Stimulated activated CD8-positive, alpha-beta memory T cell treated with anti-CD3 and anti-CD28 coated beads, Interleukin-7, amount 100 ng/mL, for 48 hours (primary cell): Measurements from ENCODE around the gene SAMD4A.

Experiments used
- DNase-seq, 2 donors: peaks; one replicate each; pipeline ENCODE4 v3.0.0-alpha.2; 2020; ENCODE audit warnings: low read depth in 1 of 2; ENCODE audit errors: extremely low read depth in 1 of 2

SAMD4A gene

DNA sequence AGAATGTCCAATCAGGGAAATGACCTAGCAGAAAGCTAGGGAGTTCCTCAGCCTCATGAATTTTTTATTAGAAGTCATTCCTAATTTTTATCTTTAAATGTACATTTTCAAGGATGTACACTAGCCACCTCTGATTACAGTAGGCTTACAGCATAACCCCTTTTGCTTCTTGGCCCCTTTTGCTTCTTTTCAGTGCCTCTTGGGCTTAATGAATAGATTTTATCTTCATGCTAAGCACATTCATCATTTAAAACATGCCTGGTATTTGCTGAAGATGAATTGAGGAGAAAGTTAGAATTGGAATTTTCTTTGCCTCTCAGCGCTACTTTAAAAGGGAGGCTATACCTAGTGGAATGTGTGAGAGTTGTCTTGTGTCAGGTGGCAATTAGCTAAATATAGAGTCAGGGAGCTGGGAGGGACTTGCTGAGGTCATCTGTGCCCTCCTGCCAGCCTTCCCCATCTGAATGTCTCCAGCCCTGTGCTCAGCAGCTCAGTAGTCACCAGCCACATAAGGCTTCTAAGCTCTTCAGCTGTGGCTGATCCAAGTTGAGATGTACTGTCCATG lies 132.1 kb downstream of the SAMD4A start:
- no peak for DNase-seq

DNA sequence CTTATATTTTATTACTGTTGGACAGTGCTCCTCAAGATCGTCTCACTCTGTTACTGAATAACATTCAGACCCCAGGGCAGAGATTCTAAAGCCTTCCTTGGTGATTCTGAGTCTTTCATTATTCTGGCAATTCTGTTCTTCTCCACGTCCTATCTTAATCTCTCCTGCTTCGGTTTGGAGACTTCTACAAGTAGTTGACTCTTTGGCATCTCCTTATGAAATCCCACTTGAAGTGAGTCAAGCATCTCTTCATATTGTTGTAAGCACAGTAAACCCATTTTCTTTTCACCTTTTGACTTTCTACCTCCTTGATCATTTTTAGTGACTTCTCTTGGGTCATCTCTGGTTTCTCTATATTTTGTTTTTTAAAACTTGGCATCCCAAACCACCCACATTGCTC lies 132.8 kb downstream of the SAMD4A start:
- DNase-seq: no peak

DNA sequence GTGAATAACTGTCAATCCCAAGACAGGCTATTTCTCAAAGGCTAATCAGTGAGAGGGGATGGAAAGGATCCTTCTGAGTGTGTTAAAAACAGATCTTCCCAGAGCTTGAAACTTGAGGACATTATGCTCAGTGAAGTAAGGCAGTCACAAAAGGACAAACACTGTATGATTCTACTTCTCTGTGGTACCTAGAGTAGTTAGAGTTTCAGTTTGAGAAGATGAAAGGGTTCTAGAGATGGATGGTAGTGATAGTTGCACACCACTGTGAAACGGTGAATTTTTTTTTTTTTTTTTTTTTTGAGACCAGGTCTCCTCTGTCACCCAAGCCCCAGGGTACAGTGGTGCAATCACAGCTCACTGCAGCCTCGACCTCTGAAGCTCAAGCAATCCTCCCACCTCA lies 133.8 kb downstream of the SAMD4A start:
- no peak for DNase-seq

DNA sequence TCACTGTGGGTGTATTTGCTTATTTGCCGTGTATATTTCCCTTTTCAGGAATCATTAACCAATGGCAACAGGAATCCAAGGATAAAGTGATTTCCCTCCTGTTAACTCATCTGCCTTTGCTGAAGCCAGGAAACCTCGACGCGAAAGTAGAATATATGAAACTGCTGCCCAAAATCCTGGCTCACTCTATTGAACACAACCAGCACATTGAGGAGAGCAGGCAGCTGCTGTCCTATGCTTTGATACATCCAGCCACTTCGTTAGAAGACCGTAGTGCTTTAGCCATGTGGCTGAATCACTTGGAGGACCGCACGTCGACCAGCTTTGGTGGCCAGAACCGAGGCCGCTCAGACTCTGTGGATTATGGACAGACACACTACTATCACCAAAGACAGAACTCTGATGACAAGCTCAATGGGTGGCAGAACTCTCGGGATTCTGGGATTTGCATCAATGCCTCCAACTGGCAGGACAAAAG lies 135.1 kb downstream of the SAMD4A start:
- DNase-seq: no peak

DNA sequence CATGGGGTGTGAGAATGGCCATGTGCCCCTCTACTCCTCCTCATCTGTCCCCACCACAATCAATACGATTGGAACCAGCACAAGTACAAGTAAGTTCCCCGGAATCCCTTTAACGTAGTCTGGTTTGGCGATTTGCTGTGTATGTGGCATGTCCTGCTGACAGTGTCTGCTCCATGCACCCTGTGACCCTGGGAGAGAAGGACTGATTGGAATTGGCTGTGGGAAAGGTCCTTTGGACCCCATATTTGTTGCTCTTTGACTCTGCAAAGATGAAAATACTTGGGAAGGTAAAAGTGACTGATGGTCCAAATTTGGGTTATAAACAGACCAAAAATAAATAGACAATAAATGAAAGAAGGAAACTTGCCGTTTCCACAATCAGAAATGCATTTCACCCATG lies 135.6 kb downstream of the SAMD4A start:
- DNase-seq: no peak

DNA sequence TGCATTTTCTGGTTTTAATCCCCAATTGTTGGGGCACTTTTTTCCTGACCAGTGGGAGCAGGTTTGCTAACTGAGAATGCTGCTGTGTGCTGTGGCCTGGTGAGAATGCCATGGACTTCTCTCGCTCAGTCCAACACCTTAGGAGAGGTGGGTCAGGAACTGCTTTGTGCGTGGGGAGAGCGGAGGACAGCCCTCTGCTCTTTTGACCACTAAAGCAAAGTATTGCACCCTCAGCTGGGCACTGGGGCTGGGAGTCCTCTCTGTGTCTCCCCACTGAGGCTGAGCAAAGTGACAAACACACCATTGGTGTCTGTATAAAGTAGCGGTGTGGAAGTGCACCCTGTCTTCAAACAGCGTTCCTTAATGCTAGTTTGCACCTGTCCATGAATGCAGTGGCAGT lies 136.2 kb downstream of the SAMD4A start:
- DNase-seq: no peak

DNA sequence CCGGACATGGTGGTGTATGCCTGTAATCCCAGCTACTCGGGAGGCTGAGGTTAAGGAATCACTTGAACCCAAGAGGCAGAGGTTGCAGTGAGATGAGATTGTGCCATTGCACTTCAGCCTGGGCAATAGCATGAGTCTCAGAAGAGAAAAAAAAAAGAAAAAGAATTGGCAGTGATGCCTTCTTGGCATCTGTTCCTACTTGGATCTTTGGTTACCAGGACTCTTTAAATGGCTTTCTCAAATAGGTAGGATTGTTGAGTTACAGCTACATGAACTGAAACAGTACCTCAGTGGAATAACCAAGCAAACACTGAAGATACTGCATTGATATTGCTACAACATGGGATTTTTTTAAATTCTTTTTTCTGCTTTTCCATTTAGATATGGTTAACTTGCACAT lies 136.8 kb downstream of the SAMD4A start:
- no peak for DNase-seq

DNA sequence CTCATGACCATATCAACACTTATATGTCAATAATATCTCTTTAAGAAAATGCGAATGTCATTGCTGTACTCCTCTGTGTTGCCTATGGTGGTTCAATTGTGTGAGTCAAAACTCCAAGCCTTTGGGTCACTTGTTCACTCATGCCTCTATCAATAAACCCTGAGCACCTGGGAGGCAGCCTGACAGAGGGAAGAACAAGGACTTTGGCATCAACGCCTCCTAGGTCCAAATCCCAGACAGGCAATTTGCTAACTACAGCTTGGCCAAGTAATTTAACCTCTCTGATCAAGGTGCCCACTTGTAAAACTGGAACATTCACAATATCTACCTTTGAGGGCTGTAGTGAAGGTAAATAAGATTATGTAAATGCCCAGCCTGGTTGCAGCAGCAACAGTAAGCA lies 137.8 kb downstream of the SAMD4A start:
- no peak for DNase-seq

DNA sequence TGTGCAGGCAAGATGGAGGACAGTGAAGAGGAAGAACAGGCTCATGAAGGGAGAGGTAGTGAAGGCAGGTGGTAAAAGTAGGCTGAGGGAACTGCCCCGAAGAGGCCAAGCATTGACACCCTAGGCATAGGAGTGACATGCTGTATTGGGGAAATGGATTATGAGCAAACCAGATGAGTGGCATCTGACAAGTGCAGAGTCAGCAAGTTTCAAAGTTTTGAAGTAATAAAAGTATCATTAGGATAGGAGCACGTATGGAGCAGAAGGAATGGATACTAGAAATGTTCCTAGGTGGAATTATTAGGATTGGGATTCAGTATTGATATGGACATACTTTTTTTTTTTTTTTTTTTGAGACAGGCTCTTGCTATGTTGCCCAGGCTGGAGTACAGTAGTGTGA lies 139.8 kb downstream of the SAMD4A start:
- no peak for DNase-seq

DNA sequence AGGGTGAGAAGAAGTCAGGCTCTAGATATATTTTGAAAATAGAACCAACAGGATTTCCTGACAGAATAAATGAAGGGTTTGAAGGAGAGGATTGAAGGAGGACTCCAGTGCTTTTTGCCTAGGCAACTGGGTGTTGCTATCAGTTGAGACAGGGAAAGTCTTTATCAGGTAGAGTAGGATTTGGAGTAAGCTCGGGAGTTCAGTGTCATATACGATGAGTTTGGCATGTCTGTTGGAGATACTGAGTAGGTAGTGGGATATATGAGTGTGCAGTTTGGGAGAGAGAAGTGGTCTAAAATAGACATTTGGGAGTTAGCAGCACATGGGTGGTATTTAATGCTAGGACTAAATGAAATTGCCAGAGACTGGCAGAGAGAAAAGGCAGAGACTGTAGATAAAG lies 141.2 kb downstream of the SAMD4A start:
- no peak for DNase-seq

DNA sequence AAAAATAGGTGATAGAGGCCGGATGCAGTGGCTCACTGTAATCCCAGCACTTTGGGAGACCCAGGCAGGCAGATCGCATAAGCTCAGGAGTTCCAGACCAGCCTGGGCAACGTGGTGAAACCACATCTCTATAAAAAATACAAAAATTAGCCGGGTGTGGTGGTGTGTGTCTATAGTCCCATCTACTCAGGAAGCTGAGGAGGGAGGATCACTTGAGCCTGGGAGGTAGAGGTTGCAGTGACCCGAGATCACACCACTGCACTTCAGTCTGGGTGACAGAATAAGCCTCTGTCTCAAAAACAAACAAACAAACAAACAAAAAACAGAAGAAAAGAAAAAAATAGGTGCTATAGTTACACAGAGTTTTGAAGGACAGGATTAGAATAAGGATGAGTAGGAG lies 142.1 kb downstream of the SAMD4A start:
- DNase-seq: no peak

DNA sequence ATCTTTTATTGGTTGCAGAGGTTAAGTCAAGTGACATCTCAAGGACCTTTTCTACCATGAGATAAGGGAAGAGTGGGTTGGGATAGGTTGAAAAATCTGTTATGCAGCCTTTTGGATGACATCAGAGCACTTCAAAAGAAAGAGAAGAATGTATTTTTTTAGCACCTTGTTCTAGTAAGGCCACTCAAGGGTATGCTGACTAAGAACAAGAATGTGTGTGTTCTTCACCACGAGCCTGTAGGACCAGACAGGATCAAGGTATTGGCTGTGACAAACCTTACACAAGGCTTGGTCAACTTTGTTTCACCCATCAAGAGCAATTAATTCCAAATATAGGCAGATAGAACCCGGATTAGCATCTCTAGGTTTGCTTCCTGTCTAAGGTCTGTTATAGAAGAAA lies 142.5 kb downstream of the SAMD4A start:
- no peak for DNase-seq

DNA sequence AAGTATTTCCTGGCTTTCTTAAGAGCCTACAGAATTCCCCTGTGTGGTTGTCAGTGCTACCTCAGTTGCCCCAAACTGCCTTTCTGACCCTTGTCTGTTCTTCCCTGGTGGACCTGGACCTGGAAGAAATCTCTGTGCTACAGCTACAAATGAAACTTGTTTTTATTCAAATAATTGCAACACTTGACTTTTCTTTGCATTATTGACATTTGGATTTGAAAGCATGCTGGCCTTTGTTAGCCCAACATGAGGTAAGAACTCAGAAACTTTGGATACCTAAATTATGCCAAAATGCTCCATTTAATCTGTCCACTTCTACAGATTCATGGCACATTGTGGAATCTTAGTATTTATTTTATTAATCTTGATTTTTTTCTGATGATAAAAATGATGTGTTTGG lies 142.9 kb downstream of the SAMD4A start:
- DNase-seq: no peak

DNA sequence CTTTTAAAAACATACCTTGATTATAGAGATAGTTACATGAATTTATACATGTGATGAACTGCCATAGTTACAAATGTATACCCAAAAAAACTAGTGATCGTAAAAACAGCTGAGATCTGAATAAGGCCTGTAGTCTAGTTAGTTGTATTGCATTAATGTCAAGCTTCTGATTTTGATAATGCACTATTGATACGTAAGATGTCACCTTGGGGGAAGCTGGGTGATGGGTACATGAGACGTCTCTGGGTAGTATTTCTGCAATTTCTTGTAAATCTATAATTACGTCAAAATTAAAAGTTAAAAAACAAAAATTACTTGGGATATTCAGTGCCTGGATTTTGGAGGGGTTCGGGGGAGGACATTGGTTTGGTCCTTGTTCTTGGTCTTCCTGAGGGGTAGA lies 144.4 kb downstream of the SAMD4A start:
- no peak for DNase-seq

DNA sequence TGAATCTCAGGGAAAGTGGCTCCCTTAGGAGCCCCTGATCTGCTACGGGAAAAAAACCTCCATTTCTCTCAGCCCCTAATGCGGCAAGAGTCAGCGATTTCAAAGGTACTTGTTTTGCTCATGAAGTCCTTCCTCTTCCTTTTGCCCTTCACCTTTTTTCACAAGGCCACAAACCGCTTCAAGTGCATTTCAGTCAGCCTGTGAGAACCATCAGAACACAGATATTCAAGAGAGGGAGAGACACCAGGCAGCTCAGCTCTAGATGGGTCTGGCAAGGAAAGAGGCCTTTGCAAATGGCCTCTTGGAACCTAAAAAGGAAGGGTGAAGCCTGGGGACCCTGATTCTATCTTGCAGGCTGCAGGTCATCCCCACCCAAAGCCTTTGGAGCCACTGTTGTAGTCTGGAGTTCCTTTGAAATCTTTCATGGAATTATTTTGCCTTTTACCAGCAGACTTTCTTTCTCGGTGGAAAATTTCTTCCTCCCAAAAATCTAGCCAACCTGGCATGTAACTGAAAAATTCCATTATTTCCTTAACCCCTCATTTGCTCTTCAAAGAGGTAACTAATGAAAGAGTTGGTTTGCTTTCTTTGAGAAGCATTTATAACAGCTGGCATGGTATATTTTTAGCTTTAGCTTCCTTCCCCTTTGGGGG lies 145.0 kb downstream of the SAMD4A start:
- no peak for DNase-seq

DNA sequence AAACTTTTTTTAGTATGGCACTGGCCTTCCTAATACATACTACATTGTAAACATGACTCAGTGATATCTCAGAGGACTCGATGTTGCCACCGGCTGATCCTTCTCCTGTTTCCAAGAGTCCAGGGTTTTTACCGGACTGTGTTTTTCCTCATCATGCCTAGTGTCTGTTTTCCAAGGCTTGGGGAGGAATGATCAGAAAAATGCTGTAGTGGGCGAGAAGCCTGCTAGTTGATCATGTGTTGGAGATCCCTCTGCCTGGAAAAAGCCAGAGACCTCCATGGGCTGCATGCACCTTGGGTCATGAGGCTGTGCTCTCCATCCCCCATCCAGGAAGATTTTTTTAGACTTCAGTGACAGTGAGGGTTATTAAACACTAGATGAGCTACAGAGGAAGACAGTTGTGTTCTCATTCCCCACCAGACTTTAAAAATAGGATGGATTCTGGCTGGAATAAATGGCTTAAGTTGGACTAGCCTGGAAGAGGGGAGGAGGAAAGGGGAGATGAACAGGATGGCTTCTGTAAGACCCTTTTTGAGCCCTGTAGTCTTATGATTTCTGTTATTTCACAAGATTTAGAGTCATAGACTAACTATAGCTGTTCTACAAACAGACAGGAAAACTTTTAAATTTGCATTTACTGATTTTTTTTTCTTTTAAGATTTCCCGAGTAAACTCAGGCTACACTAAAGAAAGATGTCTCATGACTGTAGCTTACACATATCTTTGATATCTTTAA lies 145.7 kb downstream of the SAMD4A start:
- no peak for DNase-seq

DNA sequence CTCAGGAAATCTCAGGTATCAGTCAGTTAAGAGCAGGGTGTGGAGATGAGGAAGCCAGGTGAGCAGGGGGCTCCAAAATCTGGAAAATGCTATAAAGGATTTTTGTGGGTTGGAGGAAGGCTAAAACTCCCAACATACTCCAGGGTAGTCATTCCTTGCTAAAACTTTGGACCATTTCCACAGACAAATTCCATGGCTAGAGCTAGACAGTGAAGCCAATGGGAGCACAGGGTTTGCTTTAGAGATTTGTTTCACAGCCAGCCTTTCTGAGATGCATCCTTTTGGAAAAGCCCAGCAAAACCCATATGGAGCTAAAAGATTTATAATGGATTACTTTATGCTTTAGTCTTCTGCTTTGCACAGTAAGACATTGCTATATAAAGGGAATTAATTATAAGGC lies 146.5 kb downstream of the SAMD4A start:
- no peak for DNase-seq

DNA sequence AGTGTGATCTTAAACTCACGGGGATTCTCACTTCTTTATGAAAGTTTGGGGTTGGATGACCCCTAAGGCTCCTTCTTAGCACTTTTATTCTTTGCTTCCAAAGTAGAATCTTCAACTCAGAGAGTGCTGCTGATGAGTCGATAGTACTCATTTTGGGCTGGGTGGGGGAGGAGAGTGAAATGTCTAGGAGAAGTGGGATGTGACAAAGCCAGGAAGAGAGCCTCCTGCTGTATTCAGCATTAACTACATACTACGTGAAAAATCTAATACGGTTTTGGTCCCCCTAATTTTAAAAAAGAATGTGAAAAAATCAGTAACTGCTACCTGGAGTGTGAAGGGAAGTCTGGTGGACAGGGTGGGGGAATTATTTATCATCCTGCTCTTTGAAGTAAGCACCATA lies 148.3 kb downstream of the SAMD4A start:
- no peak for DNase-seq

DNA sequence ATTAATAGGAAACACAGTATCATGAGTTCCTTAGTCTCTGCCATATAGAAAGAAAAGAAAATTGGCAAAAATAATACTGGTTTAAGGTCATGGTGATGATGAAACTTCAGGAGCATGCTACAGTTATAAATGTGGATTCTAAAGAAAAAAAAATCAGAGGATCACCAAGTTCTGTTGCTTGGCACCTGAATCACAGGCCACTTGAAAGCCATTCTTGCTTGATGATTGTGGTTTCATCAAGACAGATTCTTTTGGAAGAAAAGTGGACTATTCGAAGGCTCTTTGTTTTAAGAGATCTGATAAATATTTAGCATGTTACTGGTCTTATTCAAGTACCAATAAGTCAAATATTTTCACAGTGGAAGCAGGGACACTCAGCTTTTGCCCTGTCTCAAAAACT lies 148.9 kb downstream of the SAMD4A start:
- DNase-seq: no peak

DNA sequence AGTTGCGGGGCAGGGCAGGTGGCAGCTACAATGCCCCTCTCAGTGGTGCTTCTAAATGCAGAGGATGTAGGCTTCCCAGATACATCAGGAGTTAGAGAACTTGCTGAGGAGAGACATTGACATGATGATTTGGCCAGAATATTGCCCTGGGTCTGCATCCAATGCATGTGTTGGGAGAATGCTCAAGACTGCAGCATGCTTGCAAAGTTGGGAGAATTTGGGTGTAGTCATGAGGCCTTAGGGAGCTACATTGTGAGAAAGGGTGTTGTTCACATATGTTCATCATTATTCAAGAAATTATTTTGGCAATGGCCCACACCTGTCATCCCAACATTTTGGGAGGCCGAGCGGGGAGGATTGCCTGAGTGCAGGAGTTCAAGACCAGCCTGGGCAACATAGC lies 149.9 kb downstream of the SAMD4A start:
- no peak for DNase-seq

DNA sequence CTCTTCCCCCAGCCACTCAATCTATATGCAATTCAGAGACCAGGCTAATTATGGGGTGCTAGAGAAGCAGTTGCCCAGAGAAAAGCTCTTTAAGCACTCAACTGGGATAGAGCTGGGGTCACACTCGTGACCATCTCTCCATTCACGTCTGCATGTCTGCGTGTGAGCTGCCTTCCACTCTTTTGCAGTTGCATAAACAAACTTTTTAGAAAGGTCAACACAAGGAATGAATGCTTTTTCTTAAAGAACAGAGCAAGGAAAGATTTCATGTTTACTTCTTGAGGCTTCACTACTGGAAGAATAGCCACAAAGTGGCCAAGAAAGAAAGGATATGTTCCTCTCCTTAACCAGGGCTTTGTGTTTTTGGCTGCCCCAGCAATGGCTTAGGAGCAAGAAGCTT lies 151.1 kb downstream of the SAMD4A start:
- DNase-seq: no peak

DNA sequence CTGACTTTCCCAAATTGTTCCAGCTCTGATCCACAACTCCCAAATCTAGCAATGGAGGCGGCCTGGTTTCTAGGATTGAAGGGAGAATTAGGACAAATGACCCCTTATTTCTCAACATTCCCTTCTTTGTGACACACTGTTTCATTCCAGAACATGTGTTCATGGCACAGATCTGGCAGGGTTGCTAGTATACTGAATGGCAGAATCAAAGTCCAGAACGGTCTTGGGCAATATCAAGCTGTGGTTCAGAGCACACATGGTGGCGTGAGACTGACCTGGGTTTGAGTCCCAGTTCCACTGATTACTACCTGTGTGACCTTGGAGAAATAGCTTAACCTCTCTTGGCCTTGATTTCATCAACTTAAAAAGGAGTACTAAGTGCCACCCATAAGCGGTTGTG lies 152.5 kb downstream of the SAMD4A start:
- DNase-seq: no peak
